Neural cell (in vitro differentiated cells): ENCODE data around the gene SYDE2.

ENCODE experiments used
- CTCF ChIP-seq: fragments of 450-650 bp; IDR thresholded peaks from 2 replicates; pipeline ENCODE4 v1.5.1; 2014; ENCODE audit warnings: antibody characterized with exemption, mild to moderate bottlenecking, moderate library complexity; ENCODE audit not compliant: poor library complexity, severe bottlenecking
- EZH2 ChIP-seq: fragments of 200-600, 300-800 bp; shearing (Covaris generic), sonication (generic); IDR thresholded peaks from 2 replicates; pipeline ENCODE4 v1.6.1; 2014; ENCODE audit warnings: antibody characterized with exemption, low read length, borderline replicate concordance, mild to moderate bottlenecking; ENCODE audit not compliant: insufficient read depth, poor library complexity, severe bottlenecking
- POLR2AphosphoS5 ChIP-seq: IDR thresholded peaks from 2 replicates; pipeline ENCODE4 v1.6.1; 2012
- RAD21 ChIP-seq: fragments of 450-650 bp; conservative IDR thresholded peaks from 2 replicates; pipeline ENCODE4 v1.6.1; 2014; ENCODE audit warnings: antibody characterized with exemption, mild to moderate bottlenecking, moderate library complexity

- TF ChIP-seq CTCF (no peak), EZH2 (no peak), RAD21 (no peak), POLR2AphosphoS5 (no peak)
Measured at GRCh38 chr1:85137660-85138059, 63.2 kb downstream of the SYDE2 start.
